ENCODE results near the gene EYA2.
A peak's percentile ranks its signal among the peaks of the same experiment; 100 is the strongest.
"Not testable (repeated sequence)": the region's sequence is repeated elsewhere in the genome, so short reads cannot be mapped to it uniquely, and the experiment has no call there.

The EYA2 gene

DNA sequence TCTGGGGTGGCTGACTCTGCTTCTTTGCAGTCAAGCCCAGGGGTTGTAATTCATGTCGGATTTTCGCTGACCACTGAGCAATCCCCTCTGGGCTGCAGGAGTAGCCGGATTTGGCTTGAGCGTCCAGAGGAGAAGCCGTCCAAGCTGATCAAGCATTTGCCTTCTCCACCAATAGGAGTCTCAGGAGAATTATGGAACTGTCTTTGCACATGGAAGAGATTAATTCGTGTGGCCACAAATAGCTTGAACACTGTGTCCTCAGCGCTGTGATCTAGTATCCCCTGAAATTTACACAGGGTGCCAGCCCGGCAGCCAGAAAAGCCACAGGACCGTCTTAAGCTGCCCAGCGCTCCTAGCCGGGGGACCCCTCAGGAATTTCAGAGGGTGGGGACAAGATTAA lies 37.1 kb downstream of the EYA2 start:
- DNase-seq (ENCODE audit: extremely low read depth, low read depth), result peak; percentile 14
- TF ChIP-seq, protein P1, sequence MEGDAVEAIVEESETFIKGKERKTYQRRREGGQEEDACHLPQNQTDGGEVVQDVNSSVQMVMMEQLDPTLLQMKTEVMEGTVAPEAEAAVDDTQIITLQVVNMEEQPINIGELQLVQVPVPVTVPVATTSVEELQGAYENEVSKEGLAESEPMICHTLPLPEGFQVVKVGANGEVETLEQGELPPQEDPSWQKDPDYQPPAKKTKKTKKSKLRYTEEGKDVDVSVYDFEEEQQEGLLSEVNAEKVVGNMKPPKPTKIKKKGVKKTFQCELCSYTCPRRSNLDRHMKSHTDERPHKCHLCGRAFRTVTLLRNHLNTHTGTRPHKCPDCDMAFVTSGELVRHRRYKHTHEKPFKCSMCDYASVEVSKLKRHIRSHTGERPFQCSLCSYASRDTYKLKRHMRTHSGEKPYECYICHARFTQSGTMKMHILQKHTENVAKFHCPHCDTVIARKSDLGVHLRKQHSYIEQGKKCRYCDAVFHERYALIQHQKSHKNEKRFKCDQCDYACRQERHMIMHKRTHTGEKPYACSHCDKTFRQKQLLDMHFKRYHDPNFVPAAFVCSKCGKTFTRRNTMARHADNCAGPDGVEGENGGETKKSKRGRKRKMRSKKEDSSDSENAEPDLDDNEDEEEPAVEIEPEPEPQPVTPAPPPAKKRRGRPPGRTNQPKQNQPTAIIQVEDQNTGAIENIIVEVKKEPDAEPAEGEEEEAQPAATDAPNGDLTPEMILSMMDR (IDR thresholded peaks at IDR 0.05; ENCODE audit: low read depth, low read length), result no peak; the same call in none of the 2 replicates

DNA sequence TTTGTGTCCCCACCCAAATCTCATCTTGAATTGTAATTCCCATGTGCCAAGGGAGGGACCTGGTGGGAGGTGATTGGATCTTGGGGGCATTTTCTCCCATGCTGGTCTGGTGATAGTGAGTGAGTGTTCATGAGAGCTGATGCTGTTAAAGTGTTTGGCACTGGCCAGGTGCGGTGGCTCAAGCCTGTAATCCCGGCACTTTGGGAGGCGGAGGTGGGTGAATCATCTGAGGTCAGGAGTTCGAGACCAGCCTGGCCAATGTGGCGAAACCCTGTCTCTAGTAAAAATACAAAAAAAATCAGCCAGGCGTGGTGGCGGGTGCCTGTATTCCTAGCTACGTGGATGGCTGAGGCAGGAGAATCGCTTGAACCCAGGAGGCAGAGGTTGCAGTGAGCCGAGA lies 37.8 kb downstream of the EYA2 start:
- DNase-seq (ENCODE audit: extremely low read depth, low read depth), result not testable (repeated sequence)

DNA sequence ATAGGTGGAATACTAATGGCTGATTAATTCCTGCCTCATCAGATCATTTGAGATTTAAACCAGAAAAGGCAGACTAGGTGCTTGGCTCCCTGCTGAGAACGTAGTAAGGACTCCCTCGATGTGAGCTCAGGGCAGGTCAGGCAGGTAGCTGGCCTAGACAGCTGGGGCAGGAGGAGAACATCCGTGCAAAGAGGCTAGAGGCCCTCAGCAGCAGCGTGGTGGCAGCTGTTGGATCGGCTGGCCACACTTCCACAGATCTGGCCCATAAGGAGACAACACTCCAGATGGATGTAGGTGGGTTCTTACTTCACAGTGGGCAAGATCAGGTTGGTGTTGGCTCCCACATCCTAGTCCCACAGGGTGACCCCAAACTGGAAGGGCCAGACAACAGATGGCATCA lies 38.5 kb downstream of the EYA2 start:
- TF ChIP-seq, protein P1 (IDR thresholded peaks at IDR 0.05; ENCODE audit: low read depth, low read length), result no peak
- no peak for DNase-seq (ENCODE audit: extremely low read depth, low read depth)

DNA sequence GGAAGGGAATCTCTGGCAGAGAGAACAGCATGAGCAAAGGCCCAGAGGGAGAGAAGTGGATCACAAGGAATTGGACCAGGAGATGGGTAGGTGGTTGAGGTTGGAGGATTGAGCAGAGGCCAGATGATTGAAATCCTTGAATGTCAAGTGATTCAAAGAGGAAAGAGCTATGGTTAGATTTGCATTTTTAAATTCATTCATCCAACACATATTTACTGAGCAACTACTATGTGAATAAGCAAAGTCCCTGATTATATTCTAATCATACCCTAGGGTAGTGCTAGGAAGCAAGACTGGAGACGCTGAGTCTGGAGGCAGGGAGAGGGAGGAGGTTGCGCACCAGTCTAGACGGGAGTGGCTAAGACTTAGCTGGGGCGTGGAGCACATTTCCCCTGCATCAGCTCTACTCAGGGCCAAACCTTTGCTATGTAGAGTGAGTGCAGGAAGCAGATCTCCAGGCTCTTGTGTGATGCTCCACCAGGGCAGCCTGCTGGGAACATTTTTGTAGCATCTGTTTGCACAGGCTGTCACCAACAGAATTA lies 40.2 kb downstream of the EYA2 start:
- TF ChIP-seq, protein P1 (IDR thresholded peaks at IDR 0.05; ENCODE audit: low read depth, low read length), result no peak
- no peak for DNase-seq (ENCODE audit: extremely low read depth, low read depth)

DNA sequence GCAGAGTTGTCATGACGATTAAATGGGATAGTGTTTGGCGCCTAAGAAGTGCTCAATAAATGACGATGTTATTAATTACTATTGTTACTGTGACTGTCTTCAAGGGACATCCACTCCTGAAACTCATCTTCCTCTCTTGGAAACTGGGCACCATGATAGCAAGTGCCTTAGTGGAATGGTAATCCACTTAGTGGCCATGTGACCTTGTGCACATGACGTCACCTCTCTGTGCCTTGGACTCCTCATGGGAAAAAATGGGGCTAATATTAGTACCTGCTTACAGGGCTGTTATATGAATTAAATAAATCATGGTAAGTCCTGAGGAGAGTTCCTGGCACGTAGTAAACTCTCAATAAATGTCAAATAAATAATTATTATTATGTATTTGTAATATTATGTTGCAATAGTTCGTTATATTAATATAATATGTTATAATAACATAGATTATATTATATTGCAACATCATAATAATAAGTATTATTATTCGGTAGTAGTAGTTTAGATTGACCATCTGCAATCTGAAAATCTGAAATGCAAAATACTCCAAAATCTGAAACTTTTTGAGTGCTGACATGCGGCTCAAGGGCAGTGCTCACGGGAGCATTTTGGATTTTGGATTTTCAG lies 40.9 kb downstream of the EYA2 start:
- TF ChIP-seq, protein P1 (IDR thresholded peaks at IDR 0.05; ENCODE audit: low read depth, low read length), result no peak
- no peak for DNase-seq (ENCODE audit: extremely low read depth, low read depth)

DNA sequence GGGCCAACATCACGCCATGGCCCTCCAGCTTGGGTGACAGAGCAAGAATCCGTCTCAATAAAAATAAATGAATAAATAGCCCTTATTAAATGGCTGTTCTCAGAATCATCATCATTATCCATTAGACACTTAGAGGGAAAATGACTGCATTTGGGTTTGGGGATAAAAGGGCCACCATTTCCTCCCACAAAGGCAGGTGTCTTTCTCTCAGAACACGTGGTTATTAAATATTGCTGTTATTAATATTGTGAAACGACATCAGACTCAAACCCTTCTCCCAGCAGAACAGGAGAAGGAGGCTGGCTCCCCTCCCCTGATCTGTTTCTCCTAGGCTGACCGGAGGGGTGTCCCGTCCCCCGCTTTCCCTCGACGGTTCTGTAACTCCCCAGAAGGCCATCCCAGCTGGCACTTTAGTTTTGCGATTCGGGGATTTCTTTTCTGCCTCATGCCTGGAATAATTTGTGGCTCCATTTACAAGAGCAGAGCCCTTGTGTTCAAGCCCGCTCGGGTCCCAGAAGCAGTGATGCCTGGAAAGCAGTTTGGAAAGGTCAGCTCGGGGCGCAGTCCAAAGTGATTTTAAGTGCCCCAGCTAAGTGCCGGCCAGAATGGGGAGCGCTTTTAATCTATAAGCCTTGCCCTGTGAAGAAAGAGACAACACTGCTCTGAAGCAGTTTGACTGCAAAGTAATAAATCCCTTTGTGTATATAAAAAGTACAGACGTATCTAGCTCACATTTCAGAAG lies 41.9 kb downstream of the EYA2 start:
- TF ChIP-seq, protein P1 (IDR thresholded peaks at IDR 0.05; ENCODE audit: low read depth, low read length), result no peak

DNA sequence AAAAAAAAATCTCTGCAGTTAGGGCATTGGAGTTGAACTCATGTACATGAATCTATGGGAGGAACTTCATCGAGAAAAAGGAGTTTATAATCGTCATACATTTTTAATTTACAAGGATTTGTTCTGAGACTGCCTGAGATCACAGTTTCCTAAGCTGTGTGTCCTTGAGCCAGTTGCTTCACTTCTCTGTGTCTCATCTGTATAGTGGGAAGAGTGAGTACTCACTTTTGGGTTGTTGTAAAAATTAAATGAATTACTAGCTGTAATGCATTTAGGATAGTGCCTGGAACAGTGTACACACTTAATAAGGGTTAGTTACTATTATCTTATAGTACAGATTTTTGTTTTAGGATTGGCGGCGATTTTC lies 42.5 kb downstream of the EYA2 start:
- TF ChIP-seq, protein P1 (IDR thresholded peaks at IDR 0.05; ENCODE audit: low read depth, low read length), result no peak
- no peak for DNase-seq (ENCODE audit: extremely low read depth, low read depth)

More for the DNA sequence above, 41.9 kb downstream of the EYA2 start:
- DNase-seq (ENCODE audit: extremely low read depth, low read depth), result no peak

Measured in AG09319 (cell line).